CD4-positive, alpha-beta T cell treated with Interferon alpha-2 for 1 hour (primary cell): Measurements from ENCODE around the gene SLC26A2.
A peak's percentile ranks its signal among the peaks of the same experiment; 100 is the strongest.

Source experiments
- DNase-seq, 2 donors: peaks; one replicate each; pipeline ENCODE4 v3.0.0-alpha.2; 2020 to 2022

SLC26A2 gene

DNA sequence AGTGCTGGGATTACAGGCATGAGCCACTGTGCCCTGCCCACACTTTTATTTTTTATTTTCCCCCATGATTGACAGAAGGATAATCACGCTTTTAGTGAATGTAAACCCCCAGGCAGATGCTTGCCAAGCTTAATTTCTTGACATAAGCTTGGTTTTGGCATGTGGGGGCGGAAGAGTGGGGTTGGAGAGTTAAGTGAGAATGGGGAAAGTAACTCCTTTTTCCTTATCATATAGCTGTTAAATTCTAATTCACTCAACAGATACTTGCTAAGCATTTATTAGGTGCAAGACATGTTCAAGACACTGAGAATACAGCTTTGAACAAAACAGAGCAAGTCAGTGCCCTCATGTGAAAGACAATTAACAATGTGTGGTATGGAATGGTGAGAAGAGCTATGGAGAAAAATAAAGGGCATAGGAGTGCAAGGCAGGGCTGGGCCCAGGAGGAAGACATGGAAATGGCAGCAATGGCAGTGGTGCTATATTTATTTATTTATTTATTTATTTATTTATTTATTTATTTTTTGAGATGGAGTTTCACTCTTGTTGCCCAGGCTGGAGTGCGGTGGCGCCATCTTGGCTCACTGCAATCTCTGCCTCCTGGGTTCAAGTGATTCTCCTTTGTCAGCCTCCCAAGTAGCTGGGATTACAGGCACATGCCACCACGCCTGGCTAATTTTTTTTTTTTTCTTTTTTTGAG, 2.2 kb downstream of the SLC26A2 start:
- DNase-seq = no peak

GRCh38 chr5:149963729-149964128, 3.2 kb downstream of the SLC26A2 start:
- no peak for DNase-seq

- DNase-seq = no peak
These were observed 6.4 kb downstream of the SLC26A2 start for GRCh38 chr5:149966946-149967345.

GRCh38 chr5:149969181-149969930, 8.8 kb downstream of the SLC26A2 start:
- no peak for DNase-seq

GRCh38 chr5:149975409-149975808, 14.9 kb downstream of the SLC26A2 start:
- DNase-seq = no peak

DNA sequence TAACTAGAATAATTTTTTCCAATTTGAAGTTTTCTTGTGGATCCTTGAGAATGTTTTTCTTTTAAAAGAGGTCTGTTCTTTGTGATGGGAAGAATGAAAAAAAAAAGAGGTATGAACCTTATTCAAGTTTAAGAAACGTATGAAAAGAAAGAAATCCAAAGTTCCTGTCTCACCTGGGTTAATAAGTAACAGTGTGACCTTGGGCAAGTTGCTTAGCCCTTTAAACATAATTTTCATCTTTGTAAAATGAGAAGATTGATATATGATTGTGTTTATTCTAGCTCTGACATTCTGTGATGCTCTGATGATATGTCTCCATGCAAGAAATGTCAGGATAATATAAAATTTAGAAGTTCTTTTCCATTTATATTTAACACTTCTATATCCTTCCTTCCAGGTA, 19.3 kb downstream of the SLC26A2 start:
- DNase-seq = no peak

DNA sequence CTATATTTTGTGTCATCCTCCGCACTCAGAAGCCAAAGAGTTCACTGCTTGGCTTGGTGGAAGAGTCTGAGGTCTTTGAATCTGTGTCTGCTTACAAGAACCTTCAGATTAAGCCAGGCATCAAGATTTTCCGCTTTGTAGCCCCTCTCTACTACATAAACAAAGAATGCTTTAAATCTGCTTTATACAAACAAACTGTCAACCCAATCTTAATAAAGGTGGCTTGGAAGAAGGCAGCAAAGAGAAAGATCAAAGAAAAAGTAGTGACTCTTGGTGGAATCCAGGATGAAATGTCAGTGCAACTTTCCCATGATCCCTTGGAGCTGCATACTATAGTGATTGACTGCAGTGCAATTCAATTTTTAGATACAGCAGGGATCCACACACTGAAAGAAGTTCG, 20.6 kb downstream of the SLC26A2 start:
- no peak for DNase-seq

- DNase-seq = no peak
These were observed 21.9 kb downstream of the SLC26A2 start for GRCh38 chr5:149982505-149982904.

- no peak for DNase-seq
These were observed 27.6 kb downstream of the SLC26A2 start for GRCh38 chr5:149988126-149988525.

GRCh38 chr5:149990518-149991376, 30.2 kb downstream of the SLC26A2 start:
- DNase-seq = peak; percentile 63 to 77

GRCh38 chr5:149993471-149993870, 32.9 kb downstream of the SLC26A2 start:
- no peak for DNase-seq

- no peak for DNase-seq
These were observed 35.0 kb downstream of the SLC26A2 start for GRCh38 chr5:149995385-149996204.

DNA sequence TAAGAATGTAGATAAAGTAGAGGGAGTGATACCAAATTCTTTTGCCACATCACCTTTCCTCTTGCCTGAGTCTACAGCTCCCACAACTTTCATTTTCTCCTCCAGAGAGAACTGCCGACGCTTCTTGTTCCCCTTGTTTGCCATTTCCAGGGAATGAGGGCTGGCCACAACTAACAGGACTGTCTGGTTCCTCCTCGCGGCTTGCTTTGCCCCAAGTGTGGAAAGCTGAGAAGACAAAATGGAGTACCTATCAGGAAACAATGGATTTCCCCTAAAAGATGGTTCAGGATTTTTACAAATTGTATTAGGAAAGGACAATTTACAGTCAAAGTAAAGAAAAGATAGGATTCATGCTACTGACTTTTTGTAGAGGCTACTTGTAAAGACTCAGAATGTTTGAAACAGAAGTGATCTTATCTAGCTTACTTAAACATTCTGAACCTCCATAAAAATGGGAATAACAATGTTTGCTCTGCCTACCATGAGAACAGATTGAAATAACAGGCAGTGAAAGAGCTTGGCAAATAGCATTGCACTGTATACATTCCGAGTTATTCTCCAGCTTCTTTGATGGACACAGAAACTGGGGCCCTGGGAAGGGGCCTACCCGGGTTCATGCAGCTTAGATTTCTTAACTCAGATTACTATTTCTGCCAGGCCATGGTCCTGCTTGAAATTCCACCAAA, 35.8 kb downstream of the SLC26A2 start:
- DNase-seq = no peak

- DNase-seq = no peak
These were observed 37.7 kb downstream of the SLC26A2 start for GRCh38 chr5:149998281-149998680.

DNA sequence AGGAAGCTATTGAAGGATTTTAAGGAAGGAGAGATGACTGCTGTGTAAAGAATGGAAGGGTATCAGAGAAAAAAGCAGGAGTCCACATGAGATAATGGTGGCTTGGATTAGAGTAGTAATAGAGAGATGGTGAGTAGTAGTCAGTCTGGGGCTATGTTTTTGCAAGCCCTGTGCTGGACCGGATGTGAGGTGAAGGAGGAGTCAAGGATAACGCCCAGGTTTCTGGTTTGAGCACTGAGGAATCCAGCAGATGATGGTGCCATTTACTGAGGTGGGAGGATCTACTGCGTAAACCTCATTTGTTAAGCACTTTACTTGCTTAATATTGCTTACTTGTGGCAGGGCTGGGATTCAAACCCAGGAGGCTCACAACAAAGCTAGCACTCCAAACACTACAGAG, 38.8 kb downstream of the SLC26A2 start:
- DNase-seq = no peak

DNA sequence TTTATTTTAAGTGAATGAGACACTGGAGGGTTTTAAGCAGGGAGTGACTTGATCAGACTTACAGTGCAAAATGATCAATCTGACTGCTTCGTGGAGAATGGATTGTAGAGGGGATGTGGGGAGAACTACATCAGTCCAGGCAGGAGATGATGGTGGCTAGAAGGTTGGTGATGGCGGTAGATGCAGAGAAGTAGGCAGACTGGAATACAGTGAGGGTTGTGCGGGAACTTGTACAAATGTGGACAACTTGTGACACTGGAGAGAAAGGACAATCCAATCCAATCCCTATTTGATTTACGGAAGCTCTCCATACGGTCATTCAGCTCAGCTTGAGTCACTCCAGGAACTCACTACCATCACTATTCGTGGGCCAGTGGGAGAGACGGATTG, 39.3 kb downstream of the SLC26A2 start:
- peak in 1 of 2 donors; percentile 6 for DNase-seq

DNA sequence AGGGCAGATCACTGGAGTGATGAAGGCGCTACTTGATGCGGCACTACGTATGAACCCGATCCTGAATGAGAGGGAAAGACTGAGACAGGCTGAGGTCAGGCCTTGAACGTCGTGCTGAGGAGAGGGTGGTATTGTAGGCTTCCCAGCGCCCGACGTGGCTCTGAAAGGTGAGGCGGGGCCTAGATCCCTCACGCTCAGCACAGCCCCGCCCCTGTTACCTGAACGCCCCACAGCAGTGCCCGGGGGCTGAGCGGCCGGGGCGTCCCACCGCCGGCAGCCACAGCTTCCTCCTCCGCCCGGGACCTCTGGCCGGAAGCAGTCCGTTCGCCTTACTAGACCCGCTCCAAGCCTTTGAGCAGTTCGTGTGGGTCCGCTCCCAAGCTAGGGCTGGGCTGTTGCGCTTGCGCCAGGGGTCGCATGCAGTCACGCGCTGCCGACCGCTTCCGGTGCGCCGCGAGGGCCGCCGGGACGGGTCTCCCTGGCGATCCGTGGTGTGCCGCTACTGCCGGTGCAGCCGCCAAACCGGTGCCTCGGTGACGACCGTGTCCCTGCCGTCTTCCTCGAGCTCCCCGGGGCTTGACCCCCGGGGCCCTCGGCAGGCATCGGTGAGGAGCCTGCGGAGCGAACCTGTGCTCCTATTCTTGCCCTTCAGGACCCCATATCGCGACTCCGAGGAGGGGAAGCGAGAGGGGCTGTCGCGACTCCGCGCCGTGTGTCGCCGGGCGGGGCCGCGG, 39.9 kb downstream of the SLC26A2 start, which contains the start of the genes HMGXB3 and TIGD6:
HMGXB3 (plus strand) TSS at position 484 of the 734 bp plus-strand sequence. CDS start 4,114 bp downstream, outside the sequence.
TIGD6 (minus strand) TSS at position 399 of the 734 bp plus-strand sequence. CDS start 4,306 bp downstream, outside the sequence.
- peak; percentile 89 to 90 for DNase-seq

GRCh38 chr5:150000990-150001659, 40.6 kb downstream of the SLC26A2 start:
- DNase-seq = peak; percentile 13 to 41

DNA sequence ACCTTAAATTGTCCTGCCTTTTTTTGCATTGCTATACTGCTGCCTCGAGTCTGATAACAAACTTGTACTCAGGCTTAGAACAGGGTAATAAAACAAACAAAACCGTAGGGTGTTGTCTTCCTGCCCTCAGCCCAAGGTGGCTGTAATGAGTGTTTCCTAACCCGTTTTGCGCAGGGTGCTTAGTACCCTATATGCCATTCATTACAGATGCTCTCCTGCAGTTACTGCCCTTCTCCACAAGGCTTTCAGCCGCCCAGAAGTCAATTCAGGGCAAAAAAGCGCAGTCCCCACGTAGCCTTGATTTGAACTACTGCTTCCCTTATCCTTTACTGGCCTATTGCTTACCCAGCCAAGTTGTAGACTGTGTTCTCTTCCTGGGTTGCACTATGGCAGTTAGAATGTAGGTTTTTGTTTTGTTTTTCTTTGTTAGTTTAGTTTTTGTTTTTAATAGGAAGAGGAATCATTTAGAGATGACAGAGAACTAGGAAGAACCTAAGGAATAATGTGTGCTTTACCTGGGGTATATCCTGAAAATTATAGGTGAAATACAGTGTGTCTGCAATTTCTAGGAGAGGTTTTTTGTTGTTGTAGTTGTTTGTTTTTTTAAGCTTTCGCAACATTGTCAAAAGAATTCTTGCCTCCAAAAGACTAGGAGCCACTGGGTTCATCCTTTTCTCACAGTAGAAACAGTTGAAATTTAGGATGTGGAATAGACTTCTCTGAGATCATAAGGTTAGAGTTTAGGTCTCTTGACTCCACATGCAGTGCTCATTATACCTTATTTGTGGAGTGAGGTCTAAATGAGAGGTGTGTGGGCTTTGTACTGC, 41.3 kb downstream of the SLC26A2 start:
- peak; percentile 69 to 79 for DNase-seq
